Activated effector memory CD4-positive, alpha-beta T cell treated with Interleukin-2 at 50 U/mL for 16 hours (primary cell): ENCODE data around the gene SEC14L3.
"Not testable (repeated sequence)": the region's sequence is repeated elsewhere in the genome, so short reads cannot be mapped to it uniquely, and the experiment has no call there.

Experiments
- DNase-seq: peaks from one replicate; pipeline ENCODE4 v3.0.0-alpha.2; 2020

SEC14L3 gene

GRCh38 chr22:30485362-30485988 lies 13.7 kb upstream of the SEC14L3 start:
- peak; percentile 60 for DNase-seq

GRCh38 chr22:30483169-30483568 lies 11.4 kb upstream of the SEC14L3 start:
- no peak for DNase-seq

- DNase-seq = no peak
These were observed 9.9 kb upstream of the SEC14L3 start for GRCh38 chr22:30481711-30482110.

- no peak for DNase-seq
These were observed 8.2 kb upstream of the SEC14L3 start for GRCh38 chr22:30479981-30480380.

GRCh38 chr22:30474683-30475424 lies 3.0 kb upstream of the SEC14L3 start:
- peak; percentile 4 for DNase-seq

GRCh38 chr22:30474121-30474520 lies 2.3 kb upstream of the SEC14L3 start:
- no peak for DNase-seq

- no peak for DNase-seq
These were observed 1.3 kb upstream of the SEC14L3 start for GRCh38 chr22:30472994-30473720.

GRCh38 chr22:30470655-30471054 lies 1.2 kb downstream of the SEC14L3 start:
- no peak for DNase-seq

- no peak for DNase-seq
These were observed 2.7 kb downstream of the SEC14L3 start for GRCh38 chr22:30469165-30469564.

- DNase-seq = not testable (repeated sequence)
These were observed 11.3 kb downstream of the SEC14L3 start for GRCh38 chr22:30460555-30460954.

- DNase-seq = no peak
These were observed 11.7 kb downstream of the SEC14L3 start for GRCh38 chr22:30460147-30460546.

- DNase-seq = no peak
These were observed 12.4 kb downstream of the SEC14L3 start for GRCh38 chr22:30459181-30460052.

GRCh38 chr22:30457981-30458380 lies 13.8 kb downstream of the SEC14L3 start:
- no peak for DNase-seq

- DNase-seq = no peak
These were observed 16.6 kb downstream of the SEC14L3 start for GRCh38 chr22:30455075-30455840.

GRCh38 chr22:30453731-30454510 lies 17.9 kb downstream of the SEC14L3 start:
- DNase-seq = no peak

GRCh38 chr22:30452861-30453260 lies 19.0 kb downstream of the SEC14L3 start:
- no peak for DNase-seq

- not testable (repeated sequence) for DNase-seq
These were observed 20.3 kb downstream of the SEC14L3 start for GRCh38 chr22:30451488-30451887.

- DNase-seq = no peak
These were observed 24.2 kb downstream of the SEC14L3 start for GRCh38 chr22:30447656-30448055.

- DNase-seq = no peak
These were observed 26.2 kb downstream of the SEC14L3 start for GRCh38 chr22:30445438-30446145.

- peak; percentile 16 for DNase-seq
These were observed 27.0 kb downstream of the SEC14L3 start for GRCh38 chr22:30444632-30445437.
